Activated naive CD4-positive, alpha-beta T cell treated with anti-CD3 and anti-CD28 coated beads for 36 hours (primary cell): ENCODE measurements around the gene ARFGAP1. TPM values are rescaled to one million over a fixed set of nuclear protein-coding genes. Genes with fewer than 3 reads are reported as not detected.
A peak's percentile ranks its signal among the peaks of the same experiment; 100 is the strongest.

ENCODE experiments used
- CTCF ChIA-PET: fragments of 350-600 bp; sonication (Branson Sonifier 250); formaldehyde crosslinking; loops from one replicate; lab custom pipeline; 2021; ENCODE audit warnings: antibody characterized with exemption; lab: Charles Lee
- DNase-seq: peaks from one replicate; pipeline ENCODE4 v3.0.0-alpha.2; 2020
- H3K27ac Mint-ChIP-seq: one replicate; pipeline ENCODE4 v1.8.0; 2021; ENCODE audit warnings: mild to moderate bottlenecking, mixed read lengths
- H3K27me3 Mint-ChIP-seq: one replicate; pipeline ENCODE4 v1.8.0; 2021; ENCODE audit warnings: low read depth, mixed read lengths
- H3K36me3 Mint-ChIP-seq: one replicate; pipeline ENCODE4 v1.8.0; 2021; ENCODE audit warnings: low read depth, mixed read lengths
- H3K4me1 Mint-ChIP-seq: one replicate; pipeline ENCODE4 v1.8.0; 2021; ENCODE audit warnings: low read depth, mixed read lengths
- H3K4me3 Mint-ChIP-seq: one replicate; pipeline ENCODE4 v1.8.0; 2021; ENCODE audit warnings: mild to moderate bottlenecking, moderate library complexity, mixed read lengths
- H3K9me3 Mint-ChIP-seq: one replicate; pipeline ENCODE4 v1.8.0; 2021; ENCODE audit warnings: mixed read lengths
- intact Hi-C: fragments of 100-400 bp; cut with micrococcal nuclease; formaldehyde crosslinking; loops from one replicate; pipeline ENCODE4 v1.15.1; 2023
- total RNA-seq, 2 experiments: library from RNA; stranded (reverse); gene quantifications; one replicate each; pipeline ENCODE4 v1.2.3, GENCODE V29; 2021

Gene ARFGAP1
- total RNA-seq, 2 experiments from 2014 or later = 82.4 to 89.4 TPM

DNA sequence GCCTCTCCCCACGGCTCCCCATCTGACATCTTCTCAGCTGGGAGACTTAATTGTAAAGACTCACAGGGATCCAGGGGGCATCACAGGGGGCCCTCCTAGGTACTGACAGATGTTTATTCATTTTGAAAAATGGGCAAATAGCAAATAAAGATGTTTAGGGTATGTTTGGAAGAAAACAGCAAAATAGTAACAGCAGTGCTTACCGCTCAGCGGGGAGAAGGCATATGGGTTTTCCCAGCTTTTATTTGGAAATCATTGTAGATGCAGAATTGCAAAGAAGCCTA lies 39.6 kb upstream of the ARFGAP1 start:
- CTCF ChIA-PET = interaction anchor here (0.8 to 6.4 kb wide), 2 partner anchors 9 to 40 kb away, joined by 3 to 42 read pairs; partner anchors contain the start of gene ARFGAP1
- DNase-seq = no peak
- intact Hi-C loops = no loop called here
- no peak overlapping the region for H3K27ac Mint-ChIP-seq
- no peak overlapping the region for H3K4me3 Mint-ChIP-seq
- peaks cover 30% of the 10 kb centered on the region for H3K27me3 Mint-ChIP-seq
- no peaks in the 10 kb centered on the region for H3K9me3 Mint-ChIP-seq
- H3K36me3 Mint-ChIP-seq = no peaks in the 10 kb centered on the region
- peaks cover 4% of the 10 kb centered on the region for H3K4me1 Mint-ChIP-seq

- no peaks in the 10 kb centered on the region for H3K36me3 Mint-ChIP-seq
- intact Hi-C loops = no loop called here
- H3K4me3 Mint-ChIP-seq = no peak overlapping the region
- no peak overlapping the region for H3K27ac Mint-ChIP-seq
- no peak for DNase-seq
- peaks cover 30% of the 10 kb centered on the region for H3K27me3 Mint-ChIP-seq
- CTCF ChIA-PET = interaction anchor here (6.4 kb wide), 1 partner anchor 10 kb away, joined by 42 read pairs; no protein-coding TSS in a partner anchor
- H3K4me1 Mint-ChIP-seq = peaks cover 4% of the 10 kb centered on the region
- H3K9me3 Mint-ChIP-seq = no peaks in the 10 kb centered on the region
These were observed 38.7 kb upstream of the ARFGAP1 start for GRCh38 chr20:63233924-63234323.

GRCh38 chr20:63234693-63235398 lies 37.8 kb upstream of the ARFGAP1 start:
- Mint-ChIP-seq H3K4me3 (no peak overlapping the region), H3K9me3 (no peaks in the 10 kb centered on the region), H3K36me3 (no peaks in the 10 kb centered on the region), H3K27ac (no peak overlapping the region), H3K27me3 (peaks cover 22% of the 10 kb centered on the region), H3K4me1 (peaks cover 4% of the 10 kb centered on the region)
- CTCF ChIA-PET = interaction anchor here (0.7 to 6.4 kb wide), 4 partner anchors 11 to 132 kb away, joined by 3 to 42 read pairs (median 4); no protein-coding TSS in a partner anchor
- DNase-seq = peak; percentile 51
- intact Hi-C loops = no loop called here

DNA sequence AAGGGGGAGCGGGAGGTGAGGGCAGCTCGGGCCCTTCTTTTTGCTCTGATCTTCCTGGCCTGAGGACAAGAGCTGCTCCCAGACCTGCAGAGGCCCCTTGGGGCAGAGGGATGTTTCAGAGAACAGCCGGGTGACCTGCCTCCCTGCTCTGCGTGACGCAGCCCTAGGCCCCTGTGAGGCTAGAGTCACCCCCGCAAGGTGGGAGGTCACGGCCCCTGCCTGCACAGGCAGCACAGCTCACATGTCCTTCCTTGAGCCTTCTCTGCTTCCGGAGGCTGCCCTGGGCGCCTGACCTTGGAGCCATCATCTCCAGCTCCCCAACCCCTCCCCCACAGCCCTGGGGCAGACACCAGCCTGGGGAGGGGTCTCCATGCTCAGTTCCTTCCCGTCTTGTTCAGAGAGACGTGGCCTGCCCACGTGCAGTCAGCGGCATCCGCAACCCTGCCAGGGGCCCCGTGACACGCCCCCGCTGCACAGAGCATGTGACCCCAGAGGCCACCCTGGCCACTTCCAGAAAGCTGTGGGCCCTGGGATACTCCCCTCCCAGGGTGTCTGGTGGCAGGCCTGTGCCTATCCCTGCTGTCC lies 37.1 kb upstream of the ARFGAP1 start, which contains the start of gene BIRC7:
Gene BIRC7, plus strand, starts transcription at position 507 of the 585 bp plus-strand sequence. CDS start 192 bp downstream, outside the sequence.
- peaks cover 4% of the 10 kb centered on the region for H3K4me1 Mint-ChIP-seq
- no peaks in the 10 kb centered on the region for H3K9me3 Mint-ChIP-seq
- peaks cover 16% of the 10 kb centered on the region for H3K27me3 Mint-ChIP-seq
- intact Hi-C loops = no loop called here
- DNase-seq = no peak
- CTCF ChIA-PET = interaction anchor here (0.6 to 6.4 kb wide), 4 partner anchors 10 to 380 kb away, joined by 3 to 42 read pairs (median 4); no protein-coding TSS in a partner anchor
- no peak within 1 kb of the TSS for H3K4me3 Mint-ChIP-seq
- no peak within 1 kb of the TSS for H3K27ac Mint-ChIP-seq
- no peaks in the 10 kb centered on the region for H3K36me3 Mint-ChIP-seq

DNA sequence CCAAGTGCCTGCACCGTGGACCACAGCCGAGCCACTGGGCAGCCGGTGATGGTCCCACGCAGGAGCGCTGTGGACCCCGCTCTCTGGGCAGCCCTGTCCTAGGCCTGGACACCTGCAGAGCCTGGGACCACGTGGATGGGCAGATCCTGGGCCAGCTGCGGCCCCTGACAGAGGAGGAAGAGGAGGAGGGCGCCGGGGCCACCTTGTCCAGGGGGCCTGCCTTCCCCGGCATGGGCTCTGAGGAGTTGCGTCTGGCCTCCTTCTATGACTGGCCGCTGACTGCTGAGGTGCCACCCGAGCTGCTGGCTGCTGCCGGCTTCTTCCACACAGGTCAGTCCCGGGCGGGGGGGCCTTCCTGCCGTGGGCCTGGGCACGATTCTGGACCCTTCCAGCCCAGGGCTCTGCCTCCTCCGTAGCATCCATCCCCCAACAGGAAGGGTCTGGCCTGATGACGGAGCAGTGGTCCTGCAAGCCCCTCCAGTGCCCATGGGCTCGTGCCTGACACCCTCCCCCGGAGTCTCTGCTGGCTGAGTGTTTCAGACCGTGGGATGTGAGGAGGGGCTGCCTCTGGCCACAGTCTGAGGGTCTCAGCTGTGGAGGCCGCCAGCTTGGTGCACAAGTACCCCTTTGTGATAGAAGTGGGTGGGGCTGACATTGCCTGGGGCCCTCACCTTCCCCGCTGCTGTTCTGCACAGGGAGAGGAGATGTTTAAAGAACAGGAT lies 36.3 kb upstream of the ARFGAP1 start:
- Mint-ChIP-seq H3K4me1 (peaks cover 4% of the 10 kb centered on the region), H3K36me3 (no peaks in the 10 kb centered on the region), H3K9me3 (no peaks in the 10 kb centered on the region), H3K4me3 (no peak overlapping the region), H3K27me3 (peaks cover 11% of the 10 kb centered on the region), H3K27ac (no peak overlapping the region)
- intact Hi-C loops = no loop called here
- DNase-seq = no peak
- CTCF ChIA-PET = interaction anchor here (0.6 to 6.4 kb wide), 2 partner anchors 12 to 381 kb away, joined by 3 to 42 read pairs; no protein-coding TSS in a partner anchor

DNA sequence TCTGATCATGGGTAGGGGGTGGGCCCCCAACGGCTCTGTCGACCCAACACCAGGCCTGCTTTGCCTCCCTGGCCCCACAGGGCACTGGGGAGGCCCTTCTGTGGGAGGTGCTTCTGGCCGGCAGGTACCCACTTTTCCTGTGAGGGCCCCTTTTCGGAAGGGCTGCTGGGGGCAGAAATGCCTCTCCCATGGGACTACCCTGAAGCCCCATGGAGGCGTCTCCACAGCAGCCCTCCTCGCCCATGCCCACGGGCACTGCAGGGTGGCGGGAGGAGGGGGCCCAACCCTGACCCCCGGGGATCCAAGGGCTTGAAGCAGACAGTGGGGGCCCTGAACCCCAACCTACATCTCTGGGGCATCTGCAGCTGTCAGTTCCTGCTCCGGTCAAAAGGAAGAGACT lies 34.6 kb upstream of the ARFGAP1 start:
- intact Hi-C loops = no loop called here
- CTCF ChIA-PET = interaction anchor here (6.4 kb wide), 1 partner anchor 14 kb away, joined by 42 read pairs; no protein-coding TSS in a partner anchor
- no peak for DNase-seq
- no peaks in the 10 kb centered on the region for H3K27me3 Mint-ChIP-seq
- H3K27ac Mint-ChIP-seq = no peak overlapping the region
- no peak overlapping the region for H3K4me3 Mint-ChIP-seq
- H3K36me3 Mint-ChIP-seq = no peaks in the 10 kb centered on the region
- H3K9me3 Mint-ChIP-seq = no peaks in the 10 kb centered on the region
- peaks cover 4% of the 10 kb centered on the region for H3K4me1 Mint-ChIP-seq

DNA sequence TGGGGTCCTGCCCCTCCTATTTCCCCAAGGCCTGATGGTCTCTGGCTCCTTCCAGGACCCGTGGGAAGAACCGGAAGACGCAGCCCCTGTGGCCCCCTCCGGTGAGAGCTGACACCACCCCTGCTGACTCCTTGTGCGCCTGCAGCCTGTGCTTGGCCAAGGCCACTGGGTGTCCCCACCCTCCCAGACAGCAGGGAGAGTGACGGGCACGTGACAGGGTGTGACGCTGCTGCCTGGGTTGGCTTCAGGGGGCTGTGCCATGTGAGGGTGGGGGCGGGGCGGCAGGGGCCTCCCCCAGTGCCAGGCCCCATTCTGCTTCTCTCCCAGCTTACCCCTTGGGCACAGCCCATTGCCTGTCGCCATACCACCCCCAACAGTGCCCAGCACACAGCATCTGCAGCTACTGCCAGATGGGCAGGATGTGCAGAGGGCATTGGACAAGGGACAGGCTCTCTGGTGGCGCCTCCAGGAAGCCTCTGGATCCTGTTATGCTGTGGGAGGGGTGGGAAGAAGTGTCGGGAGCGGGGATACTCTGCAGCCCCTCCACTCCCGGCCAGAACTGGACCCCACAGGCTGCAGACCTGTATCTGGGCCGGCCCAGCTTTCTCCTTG lies 34.0 kb upstream of the ARFGAP1 start:
- CTCF ChIA-PET = interaction anchor here (1.2 kb wide), 1 partner anchor 15 kb away, joined by 7 read pairs; no protein-coding TSS in a partner anchor
- no peaks in the 10 kb centered on the region for H3K9me3 Mint-ChIP-seq
- no peak for DNase-seq
- no peaks in the 10 kb centered on the region for H3K27me3 Mint-ChIP-seq
- no peaks in the 10 kb centered on the region for H3K36me3 Mint-ChIP-seq
- peaks cover 4% of the 10 kb centered on the region for H3K4me1 Mint-ChIP-seq
- intact Hi-C loops = no loop called here
- H3K4me3 Mint-ChIP-seq = no peak overlapping the region
- no peak overlapping the region for H3K27ac Mint-ChIP-seq

- DNase-seq = no peak
- Mint-ChIP-seq H3K4me3 (no peak overlapping the region), H3K4me1 (peaks cover 4% of the 10 kb centered on the region), H3K27me3 (no peaks in the 10 kb centered on the region), H3K27ac (no peak overlapping the region), H3K9me3 (no peaks in the 10 kb centered on the region), H3K36me3 (no peaks in the 10 kb centered on the region)
- CTCF ChIA-PET = interaction anchor here (1.2 kb wide), 1 partner anchor 16 kb away, joined by 7 read pairs; no protein-coding TSS in a partner anchor
- intact Hi-C loops = no loop called here
These were observed 33.2 kb upstream of the ARFGAP1 start for GRCh38 chr20:63239431-63239830.

GRCh38 chr20:63240004-63240403 lies 32.6 kb upstream of the ARFGAP1 start:
- Mint-ChIP-seq H3K27ac (no peak overlapping the region), H3K4me1 (peaks cover 1% of the 10 kb centered on the region), H3K36me3 (no peaks in the 10 kb centered on the region), H3K9me3 (no peaks in the 10 kb centered on the region), H3K27me3 (no peaks in the 10 kb centered on the region), H3K4me3 (no peak overlapping the region)
- intact Hi-C loops = no loop called here
- CTCF ChIA-PET = no interaction called here
- DNase-seq = no peak

GRCh38 chr20:63241272-63241671 lies 31.3 kb upstream of the ARFGAP1 start:
- CTCF ChIA-PET = no interaction called here
- Mint-ChIP-seq H3K9me3 (no peaks in the 10 kb centered on the region), H3K4me3 (no peak overlapping the region), H3K4me1 (no peaks in the 10 kb centered on the region), H3K36me3 (no peaks in the 10 kb centered on the region), H3K27ac (no peak overlapping the region), H3K27me3 (no peaks in the 10 kb centered on the region)
- intact Hi-C loops = no loop called here
- no peak for DNase-seq

DNA sequence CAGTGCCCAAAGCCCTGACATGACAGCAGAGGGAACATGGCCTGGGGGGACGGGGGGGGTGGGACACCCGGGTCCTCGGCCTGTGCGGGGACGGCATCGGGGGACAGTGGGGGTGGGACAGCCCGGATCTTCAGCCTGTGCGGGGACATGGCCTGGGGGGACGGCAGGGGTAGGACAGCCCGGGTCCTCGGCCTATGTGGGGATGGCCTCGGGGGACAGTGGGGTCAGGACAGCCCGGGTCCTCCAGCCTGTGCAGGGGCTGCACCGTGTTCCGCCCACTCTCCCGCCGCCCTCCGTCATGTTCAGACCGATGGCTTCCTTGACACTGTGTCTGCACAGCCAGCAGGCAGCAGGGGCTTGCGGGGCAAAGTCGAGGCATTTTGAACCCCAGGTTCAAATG lies 29.9 kb upstream of the ARFGAP1 start:
- no peak for DNase-seq
- no peak overlapping the region for H3K4me3 Mint-ChIP-seq
- H3K4me1 Mint-ChIP-seq = no peaks in the 10 kb centered on the region
- intact Hi-C loops = no loop called here
- H3K36me3 Mint-ChIP-seq = no peaks in the 10 kb centered on the region
- no peaks in the 10 kb centered on the region for H3K27me3 Mint-ChIP-seq
- CTCF ChIA-PET = no interaction called here
- no peak overlapping the region for H3K27ac Mint-ChIP-seq
- no peaks in the 10 kb centered on the region for H3K9me3 Mint-ChIP-seq
